GM10248 (cell line): ENCODE data around the gene ETAA1.

ENCODE experiments used
- CTCF ChIA-PET: fragments of 300-600 bp; sonication (Branson Sonifier 250); formaldehyde crosslinking; extraction: SDS; loops from one replicate; lab custom pipeline; 2021; ENCODE audit warnings: antibody characterized with exemption; lab: Yijun Ruan, JAX
- POLR2A ChIA-PET: fragments of 350-650 bp; sonication (Branson Sonifier 250); formaldehyde crosslinking; extraction: SDS; loops from one replicate; lab custom pipeline; 2020; ENCODE audit warnings: antibody characterized with exemption; lab: Yijun Ruan, JAX
- DNase-seq: peaks from one replicate; pipeline ENCODE4 v3.0.0; 2012; ENCODE audit errors: extremely low spot score
- CTCF ChIP-seq: IDR thresholded peaks from 2 replicates; pipeline ENCODE4 v1.5.1; 2012; ENCODE audit warnings: mild to moderate bottlenecking, low read depth; ENCODE audit errors: extremely low read depth, missing control alignments, control extremely low read depth

The ETAA1 gene

GRCh38 chr2:67416136-67416535 is 19.0 kb downstream of the ETAA1 start:
- ChIA-PET POLR2A (interaction anchor here (0.5 kb wide), 1 partner anchor 19 kb away, joined by 4 read pairs; the partner anchor contains the start of gene ETAA1), CTCF (no interaction called here)
- TF ChIP-seq CTCF: no peak
- no peak for DNase-seq

GRCh38 chr2:67423489-67423888 is 26.4 kb downstream of the ETAA1 start:
- no peak for DNase-seq
- CTCF ChIA-PET: no interaction called here
- POLR2A ChIA-PET: no interaction called here
- no peak for TF ChIP-seq CTCF

- CTCF ChIA-PET: no interaction called here
- no peak for DNase-seq
Measured at GRCh38 chr2:67436221-67436620, 39.1 kb downstream of the ETAA1 start.

GRCh38 chr2:67437114-67437513 is 40.0 kb downstream of the ETAA1 start:
- POLR2A ChIA-PET: no interaction called here
- CTCF ChIA-PET: no interaction called here
- no peak for DNase-seq
- no peak for TF ChIP-seq CTCF

More at GRCh38 chr2:67436221-67436620, 39.1 kb downstream of the ETAA1 start:
- no peak for TF ChIP-seq CTCF
- POLR2A ChIA-PET: no interaction called here

GRCh38 chr2:67438337-67438736 is 41.2 kb downstream of the ETAA1 start:
- POLR2A ChIA-PET: no interaction called here
- DNase-seq: no peak
- CTCF ChIA-PET: no interaction called here
- TF ChIP-seq CTCF: no peak

- no peak for DNase-seq
- no peak for TF ChIP-seq CTCF
- ChIA-PET POLR2A (no interaction called here), CTCF (no interaction called here)
Measured at GRCh38 chr2:67445652-67446268, 48.6 kb downstream of the ETAA1 start.
